ENCODE results near the gene STK10.

DNA sequence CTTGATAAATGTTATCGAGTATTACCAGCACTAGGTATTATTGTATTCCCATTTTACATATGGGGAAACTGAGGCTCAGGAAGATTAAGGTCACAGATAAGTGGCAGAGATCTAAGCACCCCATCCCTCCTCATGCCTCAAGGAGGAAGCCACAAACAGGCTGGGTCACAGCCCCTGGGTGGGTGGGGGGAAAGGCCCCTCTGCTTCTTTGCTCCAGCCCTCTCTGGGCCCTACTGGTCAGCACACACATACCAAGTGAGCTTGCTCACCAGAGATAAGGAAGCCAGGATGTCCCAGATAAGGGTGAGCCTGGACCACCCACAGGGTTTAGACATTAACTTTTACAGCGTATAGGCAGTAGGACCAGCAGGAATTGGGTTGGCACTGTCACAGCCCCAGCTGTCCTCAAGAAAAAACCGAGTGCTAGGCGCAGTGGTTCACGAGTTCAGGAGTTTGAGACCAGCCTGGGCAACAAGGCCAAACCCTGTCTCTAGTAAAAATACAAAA lies 45.3 kb downstream of the STK10 start:
- TF ChIP-seq CTCF (conservative IDR thresholded peaks at IDR 0.05; ENCODE audit: low read depth in 2 of 2) (no peak), EZH2phosphoT487 (IDR thresholded peaks at IDR 0.05; ENCODE audit: unreplicated experiment) (no peak)
